ENCODE measurements around the gene TRAPPC12.
"Not testable (repeated sequence)": the region's sequence is repeated elsewhere in the genome, so short reads cannot be mapped to it uniquely, and the experiment has no call there.

Gene TRAPPC12

DNA sequence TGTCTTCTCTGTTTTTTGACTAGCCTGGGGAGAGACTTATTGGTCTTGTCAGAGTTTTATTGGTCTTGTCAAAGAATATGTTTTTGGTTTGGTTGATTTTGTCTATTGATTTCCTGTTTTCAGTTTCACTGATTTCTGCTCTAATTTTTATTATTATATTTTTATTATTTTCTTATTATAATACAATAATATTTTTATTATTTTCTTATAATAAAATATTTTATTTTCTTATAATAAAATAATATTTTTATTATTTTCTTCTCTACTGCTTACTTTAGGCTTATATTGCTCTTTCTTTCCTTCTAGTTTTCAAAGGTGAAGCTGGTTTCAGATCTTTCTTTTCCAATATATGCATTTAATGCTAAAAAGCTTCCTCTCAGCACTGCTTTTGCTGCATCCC is 62.0 kb downstream of the TRAPPC12 start:
- TF ChIP-seq, protein P1, sequence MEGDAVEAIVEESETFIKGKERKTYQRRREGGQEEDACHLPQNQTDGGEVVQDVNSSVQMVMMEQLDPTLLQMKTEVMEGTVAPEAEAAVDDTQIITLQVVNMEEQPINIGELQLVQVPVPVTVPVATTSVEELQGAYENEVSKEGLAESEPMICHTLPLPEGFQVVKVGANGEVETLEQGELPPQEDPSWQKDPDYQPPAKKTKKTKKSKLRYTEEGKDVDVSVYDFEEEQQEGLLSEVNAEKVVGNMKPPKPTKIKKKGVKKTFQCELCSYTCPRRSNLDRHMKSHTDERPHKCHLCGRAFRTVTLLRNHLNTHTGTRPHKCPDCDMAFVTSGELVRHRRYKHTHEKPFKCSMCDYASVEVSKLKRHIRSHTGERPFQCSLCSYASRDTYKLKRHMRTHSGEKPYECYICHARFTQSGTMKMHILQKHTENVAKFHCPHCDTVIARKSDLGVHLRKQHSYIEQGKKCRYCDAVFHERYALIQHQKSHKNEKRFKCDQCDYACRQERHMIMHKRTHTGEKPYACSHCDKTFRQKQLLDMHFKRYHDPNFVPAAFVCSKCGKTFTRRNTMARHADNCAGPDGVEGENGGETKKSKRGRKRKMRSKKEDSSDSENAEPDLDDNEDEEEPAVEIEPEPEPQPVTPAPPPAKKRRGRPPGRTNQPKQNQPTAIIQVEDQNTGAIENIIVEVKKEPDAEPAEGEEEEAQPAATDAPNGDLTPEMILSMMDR (IDR thresholded peaks at IDR 0.05), result no peak
- H3K4me3 Mint-ChIP-seq, result no peak overlapping the region
- DNase-seq, result no peak
- no peaks in the 10 kb centered on the region for H3K27me3 Mint-ChIP-seq (ENCODE audit: low read depth, poor library complexity)
- H3K36me3 Mint-ChIP-seq (ENCODE audit: low read depth), result peaks cover 33% of the 10 kb centered on the region
- no peaks in the 10 kb centered on the region for H3K4me1 Mint-ChIP-seq
- H3K9me3 Mint-ChIP-seq, result peaks cover 4% of the 10 kb centered on the region
- H3K27ac Mint-ChIP-seq, result peak overlapping the region; percentile 7

DNA sequence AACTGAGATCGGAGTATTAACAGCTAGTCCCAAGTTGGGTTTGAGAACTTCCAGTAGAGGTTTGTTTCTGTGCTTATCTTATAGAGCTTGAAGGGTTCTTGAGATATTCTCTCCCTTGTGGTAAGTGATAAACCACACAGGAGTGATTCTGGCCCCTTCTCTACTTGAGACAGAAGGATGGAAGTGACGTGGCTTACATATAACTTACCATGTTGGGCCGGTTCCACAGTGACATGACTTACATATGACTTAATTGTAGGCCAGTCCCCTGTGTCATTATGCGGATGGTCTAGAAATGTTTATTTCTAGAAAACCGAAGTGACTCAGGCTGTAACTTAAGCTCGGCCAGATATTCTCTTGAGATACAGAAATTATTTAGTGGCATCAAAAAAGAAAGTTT is 62.7 kb downstream of the TRAPPC12 start:
- no peak overlapping the region for H3K27ac Mint-ChIP-seq
- H3K36me3 Mint-ChIP-seq (ENCODE audit: low read depth), result peaks cover 39% of the 10 kb centered on the region
- TF ChIP-seq, protein P1 (IDR thresholded peaks at IDR 0.05), result no peak
- no peak overlapping the region for H3K4me3 Mint-ChIP-seq
- no peak for DNase-seq
- peaks cover 4% of the 10 kb centered on the region for H3K9me3 Mint-ChIP-seq
- H3K27me3 Mint-ChIP-seq (ENCODE audit: low read depth, poor library complexity), result no peaks in the 10 kb centered on the region
- H3K4me1 Mint-ChIP-seq, result peaks cover 2% of the 10 kb centered on the region

DNA sequence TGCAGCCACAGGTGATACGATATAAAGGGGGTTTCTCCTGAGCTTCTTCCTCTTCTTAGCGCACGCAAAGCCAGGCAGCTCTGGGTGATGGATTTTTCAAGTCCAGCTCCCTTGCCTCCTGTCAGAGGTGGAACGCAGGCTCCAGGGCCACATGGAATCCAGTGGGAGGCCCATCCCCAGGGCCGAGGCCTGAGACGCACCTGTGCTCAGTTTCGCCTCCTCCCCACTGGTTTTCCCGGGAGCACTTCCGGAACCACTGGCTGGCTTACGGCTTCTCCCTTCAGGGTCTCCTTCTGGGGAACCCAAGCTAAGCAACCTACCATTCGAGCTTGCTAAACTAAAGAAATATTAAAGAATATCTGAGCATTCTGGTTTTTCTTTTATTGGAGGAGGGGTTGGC is 63.6 kb downstream of the TRAPPC12 start:
- Mint-ChIP-seq H3K36me3 (ENCODE audit: low read depth) (peaks cover 48% of the 10 kb centered on the region), H3K4me3 (no peak overlapping the region), H3K4me1 (peaks cover 8% of the 10 kb centered on the region), H3K9me3 (peaks cover 4% of the 10 kb centered on the region), H3K27me3 (ENCODE audit: low read depth, poor library complexity) (no peaks in the 10 kb centered on the region), H3K27ac (no peak overlapping the region)
- TF ChIP-seq, protein P1 (IDR thresholded peaks at IDR 0.05), result no peak
- DNase-seq, result no peak

DNA sequence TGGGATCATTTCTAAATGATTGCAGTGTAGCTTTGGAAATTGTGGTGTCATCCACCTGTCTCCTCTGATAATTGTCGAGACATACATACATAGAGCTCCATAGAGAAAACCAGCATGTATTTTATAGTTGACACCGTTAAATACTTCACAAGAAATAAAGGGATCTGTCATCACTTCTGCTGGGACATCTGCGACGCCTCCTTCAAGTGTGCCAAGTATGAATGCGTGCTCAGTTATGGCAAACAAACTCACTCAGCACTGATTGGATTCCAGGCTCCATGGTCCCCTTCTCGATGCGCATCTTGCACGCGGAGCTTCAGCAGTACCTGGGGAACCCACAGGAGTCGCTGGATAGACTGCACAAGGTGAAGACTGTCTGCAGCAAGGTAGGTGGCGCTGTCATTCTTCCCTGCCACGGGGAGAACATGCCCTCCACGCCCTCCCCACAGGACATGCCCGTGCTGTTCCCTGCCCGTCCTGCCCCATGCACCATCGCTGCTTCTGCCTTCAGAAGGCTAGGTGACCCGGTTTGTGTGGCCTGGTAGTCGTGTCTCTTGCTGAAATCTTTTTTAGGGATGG is 64.1 kb downstream of the TRAPPC12 start:
- H3K27me3 Mint-ChIP-seq (ENCODE audit: low read depth, poor library complexity), result peaks cover 3% of the 10 kb centered on the region
- peaks cover under 1% of the 10 kb centered on the region for H3K9me3 Mint-ChIP-seq
- TF ChIP-seq, protein P1 (IDR thresholded peaks at IDR 0.05), result no peak
- no peak overlapping the region for H3K4me3 Mint-ChIP-seq
- H3K4me1 Mint-ChIP-seq, result peaks cover 13% of the 10 kb centered on the region
- H3K36me3 Mint-ChIP-seq (ENCODE audit: low read depth), result peaks cover 51% of the 10 kb centered on the region
- H3K27ac Mint-ChIP-seq, result no peak overlapping the region
- no peak for DNase-seq

DNA sequence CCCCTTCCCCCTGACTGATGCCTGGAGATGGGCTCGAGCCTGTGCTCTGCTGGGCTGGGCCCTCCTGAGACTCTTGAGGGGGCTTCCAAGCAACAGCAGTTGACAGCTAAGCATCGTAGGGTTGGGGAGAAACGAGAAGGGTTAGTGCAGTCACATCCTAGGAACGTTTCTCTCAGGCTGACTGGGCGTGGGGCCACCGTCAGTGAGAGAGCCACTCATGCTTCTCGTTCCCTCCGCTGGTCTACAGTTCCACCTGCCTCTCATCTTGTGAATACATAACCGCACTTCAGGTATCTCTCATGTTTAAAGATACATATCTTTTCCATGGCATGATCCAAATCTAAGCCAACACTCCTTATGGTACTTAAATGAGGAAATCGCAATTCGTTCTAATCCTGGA is 66.4 kb downstream of the TRAPPC12 start:
- Mint-ChIP-seq H3K27ac (no peak overlapping the region), H3K4me3 (no peak overlapping the region), H3K4me1 (peaks cover 21% of the 10 kb centered on the region)

DNA sequence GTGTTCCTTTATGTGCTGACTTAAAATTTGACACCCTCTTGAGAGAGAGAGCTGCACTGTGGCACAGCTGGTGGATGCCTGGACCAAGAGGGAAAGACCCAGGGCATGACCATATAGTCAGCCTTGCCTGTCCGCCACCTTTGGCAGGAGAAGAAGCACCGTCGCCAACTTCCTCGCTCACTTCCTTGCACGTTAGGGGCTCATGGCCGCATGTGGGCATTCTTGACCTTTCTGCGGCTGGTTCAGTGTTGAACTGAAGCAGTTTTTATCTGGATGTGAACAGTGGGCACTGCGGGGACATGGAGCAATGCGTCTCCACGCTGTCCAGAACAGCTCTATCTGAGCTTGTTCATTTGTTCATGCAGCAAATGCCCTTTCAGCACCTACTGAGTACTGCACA is 66.9 kb downstream of the TRAPPC12 start:
- H3K4me1 Mint-ChIP-seq, result peaks cover 21% of the 10 kb centered on the region
- no peaks in the 10 kb centered on the region for H3K9me3 Mint-ChIP-seq
- peaks cover 3% of the 10 kb centered on the region for H3K27me3 Mint-ChIP-seq (ENCODE audit: low read depth, poor library complexity)
- peaks cover 71% of the 10 kb centered on the region for H3K36me3 Mint-ChIP-seq (ENCODE audit: low read depth)
- TF ChIP-seq, protein P1 (IDR thresholded peaks at IDR 0.05), result no peak
- H3K27ac Mint-ChIP-seq, result no peak overlapping the region
- H3K4me3 Mint-ChIP-seq, result no peak overlapping the region
- DNase-seq, result no peak

More for the DNA sequence above, 66.4 kb downstream of the TRAPPC12 start:
- no peak for DNase-seq
- Mint-ChIP-seq H3K27me3 (ENCODE audit: low read depth, poor library complexity) (peaks cover 3% of the 10 kb centered on the region), H3K36me3 (ENCODE audit: low read depth) (peaks cover 67% of the 10 kb centered on the region), H3K9me3 (no peaks in the 10 kb centered on the region)
- TF ChIP-seq, protein P1 (IDR thresholded peaks at IDR 0.05), result no peak

DNA sequence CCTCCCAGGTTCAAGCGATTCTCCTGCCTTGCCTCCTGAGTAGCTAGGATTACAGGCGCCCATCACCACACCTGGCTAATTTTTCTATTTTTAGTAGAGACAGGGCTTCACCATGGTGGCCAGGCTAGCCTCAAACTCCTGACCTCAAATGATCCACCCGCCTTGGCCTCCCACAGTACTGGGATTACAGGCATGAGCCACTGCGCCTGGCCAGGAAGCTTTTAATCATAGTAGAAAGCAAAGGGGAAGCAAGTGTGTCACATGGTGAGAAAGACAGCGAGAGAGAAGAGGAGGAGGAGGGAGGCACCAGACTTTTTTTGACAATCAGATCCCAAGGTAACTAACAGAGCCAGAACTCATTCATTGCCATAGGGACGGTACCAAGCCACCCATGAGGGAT is 67.7 kb downstream of the TRAPPC12 start:
- not testable (repeated sequence) for DNase-seq; H3K9me3 Mint-ChIP-seq; H3K4me3 Mint-ChIP-seq; H3K27me3 Mint-ChIP-seq (ENCODE audit: low read depth, poor library complexity)
- Mint-ChIP-seq H3K27ac (peak overlapping the region; percentile 2), H3K36me3 (ENCODE audit: low read depth) (peaks cover 76% of the 10 kb centered on the region), H3K4me1 (peaks cover 21% of the 10 kb centered on the region)
